Smooth muscle cell (in vitro differentiated cells): ENCODE data around the gene PNMA8A. TPM values are rescaled to one million over a fixed set of nuclear protein-coding genes. Genes with fewer than 3 reads are reported as not detected.

Experiments
- DNase-seq: peaks from one replicate; lab custom pipeline; 2025; ENCODE audit not compliant: unreplicated experiment; lab: John Stamatoyannopoulos, UW
- H2AFZ ChIP-seq: fragments of 200-600 bp; sonication (generic); 2 replicates; pipeline ENCODE4 v1.6.0; 2016; ENCODE audit warnings: antibody characterized with exemption, low read depth, mild to moderate bottlenecking
- H3F3A ChIP-seq: fragments of 200-600 bp; sonication (generic); 2 replicates; pipeline ENCODE4 v1.6.0; 2017; ENCODE audit warnings: antibody characterized with exemption, low read depth
- H3K27ac ChIP-seq: fragments of 200-600 bp; sonication (generic); 2 replicates; pipeline ENCODE4 v1.5.1; 2016; ENCODE audit warnings: low read depth, mild to moderate bottlenecking
- H3K27me3 ChIP-seq: fragments of 200-600 bp; sonication (generic); 2 replicates; pipeline ENCODE4 v1.6.1; 2016; ENCODE audit warnings: low read depth, mild to moderate bottlenecking
- H3K36me3 ChIP-seq: fragments of 200-600 bp; sonication (generic); 2 replicates; pipeline ENCODE4 v1.5.1; 2016; ENCODE audit warnings: low read depth
- H3K4me1 ChIP-seq: fragments of 200-600 bp; sonication (generic); 2 replicates; pipeline ENCODE4 v1.5.1; 2016; ENCODE audit warnings: low read depth
- H3K4me2 ChIP-seq: fragments of 200-600 bp; sonication (generic); 2 replicates; pipeline ENCODE4 v1.6.0; 2016; ENCODE audit warnings: mild to moderate bottlenecking
- H3K4me3 ChIP-seq: fragments of 200-600 bp; sonication (generic); 2 replicates; pipeline ENCODE4 v1.5.1; 2016; ENCODE audit warnings: mild to moderate bottlenecking
- H3K79me2 ChIP-seq: fragments of 200-600 bp; sonication (generic); 2 replicates; pipeline ENCODE4 v1.6.0; 2016; ENCODE audit warnings: low read depth, mild to moderate bottlenecking
- H3K9ac ChIP-seq: fragments of 200-600 bp; sonication (generic); 2 replicates; pipeline ENCODE4 v1.6.0; 2016; ENCODE audit warnings: low read depth
- H3K9me3 ChIP-seq: fragments of 200-600 bp; sonication (generic); replicated peaks from 2 replicates; pipeline ENCODE4 v1.5.1; 2016; ENCODE audit warnings: low read depth
- H4K20me1 ChIP-seq: fragments of 200-600 bp; sonication (generic); 2 replicates; pipeline ENCODE4 v1.6.0; 2016; ENCODE audit warnings: low read depth
- WGBS: methylation state at CpG from one replicate; pipeline ENCODE4 v1.1.7; 2016; ENCODE audit warnings: low lambda C conversion rate; 5-methylcytosine and 5-hydroxymethylcytosine counted together
- polyA plus RNA-seq: library from polyadenylated mRNA; unstranded; fragments of >200 nt; fragmentation: Nextera tagmentation; extraction: Ambion mirVana; gene quantifications from 2 replicates; pipeline ENCODE4 v1.2.1, GENCODE V29; 2016
- total RNA-seq: library from RNA; depleted of rRNA; stranded (reverse); fragments of >200 nt; gene quantifications from 2 replicates; pipeline ENCODE4 v1.2.3, GENCODE V29; 2014
- TF ChIP-seq, protein P1 (sequence below): fragments of 200-600 bp; sonication (generic); IDR thresholded peaks from 2 replicates; pipeline ENCODE4 v1.5.1; 2017; ENCODE audit warnings: borderline replicate concordance, mild to moderate bottlenecking, antibody characterized with exemption; ENCODE audit not compliant: insufficient read depth, poor library complexity, severe bottlenecking

The PNMA8A gene
- total and polyA plus RNA-seq, 2 experiments from 2014 or later, result 3.6 to 16.4 TPM

DNA sequence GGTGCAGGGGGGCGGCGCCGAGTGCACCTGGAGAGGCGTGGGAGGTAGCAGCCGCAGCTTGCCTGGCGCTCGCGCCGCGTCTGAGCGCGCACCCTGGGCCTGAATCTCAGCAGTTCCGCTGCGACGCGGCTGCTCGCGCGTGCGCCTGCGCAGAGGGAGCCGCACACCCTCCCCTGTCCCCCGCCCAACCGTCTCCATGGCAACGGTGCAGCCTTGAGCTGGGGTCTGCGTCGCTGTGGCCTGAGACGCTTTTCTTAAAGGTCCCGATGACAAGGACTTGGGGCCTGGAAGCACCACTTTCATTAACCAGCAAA, 24.4 kb upstream of the PNMA8A start, which contains the start of gene PNMA8B:
Gene PNMA8B, minus strand, starts transcription at position 82 of the 314 bp plus-strand sequence. CDS start 402 bp downstream, outside the sequence.
- Histone ChIP-seq H3K36me3 (no peaks in the 10 kb centered on the region), H3K9ac (no peak within 1 kb of the TSS), H3K79me2 (no peaks in the 10 kb centered on the region), H2AFZ (peak within 1 kb of the TSS; percentile 85), H3K9me3 (no peaks in the 10 kb centered on the region), H3K4me3 (peak within 1 kb of the TSS; percentile 46), H4K20me1 (no peaks in the 10 kb centered on the region), H3K4me1 (peaks cover 15% of the 10 kb centered on the region), H3K27me3 (no peaks in the 10 kb centered on the region), H3K4me2 (peak within 1 kb of the TSS; percentile 86), H3K27ac (no peak within 1 kb of the TSS), H3F3A (no peaks in the 10 kb centered on the region)
- TF ChIP-seq, protein P1, sequence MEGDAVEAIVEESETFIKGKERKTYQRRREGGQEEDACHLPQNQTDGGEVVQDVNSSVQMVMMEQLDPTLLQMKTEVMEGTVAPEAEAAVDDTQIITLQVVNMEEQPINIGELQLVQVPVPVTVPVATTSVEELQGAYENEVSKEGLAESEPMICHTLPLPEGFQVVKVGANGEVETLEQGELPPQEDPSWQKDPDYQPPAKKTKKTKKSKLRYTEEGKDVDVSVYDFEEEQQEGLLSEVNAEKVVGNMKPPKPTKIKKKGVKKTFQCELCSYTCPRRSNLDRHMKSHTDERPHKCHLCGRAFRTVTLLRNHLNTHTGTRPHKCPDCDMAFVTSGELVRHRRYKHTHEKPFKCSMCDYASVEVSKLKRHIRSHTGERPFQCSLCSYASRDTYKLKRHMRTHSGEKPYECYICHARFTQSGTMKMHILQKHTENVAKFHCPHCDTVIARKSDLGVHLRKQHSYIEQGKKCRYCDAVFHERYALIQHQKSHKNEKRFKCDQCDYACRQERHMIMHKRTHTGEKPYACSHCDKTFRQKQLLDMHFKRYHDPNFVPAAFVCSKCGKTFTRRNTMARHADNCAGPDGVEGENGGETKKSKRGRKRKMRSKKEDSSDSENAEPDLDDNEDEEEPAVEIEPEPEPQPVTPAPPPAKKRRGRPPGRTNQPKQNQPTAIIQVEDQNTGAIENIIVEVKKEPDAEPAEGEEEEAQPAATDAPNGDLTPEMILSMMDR, result no peak
- peak; percentile 21 for DNase-seq
- 2% methylated on average over 29 of the region's 29 CpGs for WGBS

GRCh38 chr19:46494941-46495785, 23.8 kb upstream of the PNMA8A start:
- H2AFZ ChIP-seq, result peak overlapping the region; percentile 85
- H3K4me3 ChIP-seq, result peak overlapping the region; percentile 46
- no peaks in the 10 kb centered on the region for H3K36me3 ChIP-seq
- no peaks in the 10 kb centered on the region for H4K20me1 ChIP-seq
- no peak overlapping the region for H3K27ac ChIP-seq
- H3K79me2 ChIP-seq, result no peaks in the 10 kb centered on the region
- TF ChIP-seq, protein P1, result no peak
- peaks cover 15% of the 10 kb centered on the region for H3K4me1 ChIP-seq
- H3K4me2 ChIP-seq, result peak overlapping the region; percentile 86
- H3K9me3 ChIP-seq, result no peaks in the 10 kb centered on the region
- WGBS, result 68% methylated on average over 48 of the region's 49 CpGs
- no peak for DNase-seq
- no peak overlapping the region for H3K9ac ChIP-seq
- no peaks in the 10 kb centered on the region for H3F3A ChIP-seq
- no peaks in the 10 kb centered on the region for H3K27me3 ChIP-seq

- Histone ChIP-seq H3K9me3 (no peaks in the 10 kb centered on the region), H4K20me1 (no peaks in the 10 kb centered on the region), H3K27ac (no peak overlapping the region), H3K36me3 (no peaks in the 10 kb centered on the region), H3K79me2 (no peaks in the 10 kb centered on the region), H3K9ac (no peak overlapping the region), H3K27me3 (no peaks in the 10 kb centered on the region), H3K4me3 (no peak overlapping the region), H3K4me2 (no peak overlapping the region), H3F3A (no peaks in the 10 kb centered on the region), H2AFZ (no peak overlapping the region), H3K4me1 (peaks cover 15% of the 10 kb centered on the region)
- DNase-seq, result no peak
- TF ChIP-seq, protein P1, result no peak
- 96% methylated on average over 67 of the region's 67 CpGs for WGBS
These were observed 23.0 kb upstream of the PNMA8A start for GRCh38 chr19:46494146-46494940.
